PFSK-1 (cell line): Measurements from ENCODE around the gene MYO1E.

ENCODE experiments used
- FOXP2 ChIP-seq: optimal IDR thresholded peaks from 2 replicates; pipeline ENCODE3; 2011; ENCODE audit warnings: borderline replicate concordance, control low read depth, inconsistent platforms; ENCODE audit not compliant: insufficient read depth; ENCODE audit errors: extremely low read length, extremely low read depth
- POLR2AphosphoS5 ChIP-seq: IDR thresholded peaks from 2 replicates; pipeline ENCODE4 v1.6.1; 2012; ENCODE audit warnings: low read depth, mild to moderate bottlenecking, control low read depth, low read length, moderate library complexity
- REST ChIP-seq, 2 experiments: IDR thresholded peaks; 2 replicates each; pipeline versions ENCODE4 v1.6.1 to v1.8.0; 2011 to 2012; ENCODE audit warnings: low read depth in 2 of 2, low read length in 2 of 2, control low read depth in 1 of 2, inconsistent platforms in 1 of 2, mild to moderate bottlenecking in 1 of 2, moderate library complexity in 1 of 2; ENCODE audit not compliant: insufficient read depth in 1 of 2
- SIN3A ChIP-seq: IDR thresholded peaks from 2 replicates; pipeline ENCODE4 v1.6.1; 2012; ENCODE audit warnings: mild to moderate bottlenecking, low read length, moderate library complexity, borderline replicate concordance; ENCODE audit not compliant: insufficient read depth
- TAF1 ChIP-seq: IDR thresholded peaks from 2 replicates; pipeline ENCODE4 v1.6.1; 2012; ENCODE audit warnings: low read length, control low read depth, borderline replicate concordance; ENCODE audit not compliant: insufficient read depth

GRCh38 chr15:59190291-59190690 is 182.4 kb downstream of the MYO1E start:
- TF ChIP-seq POLR2AphosphoS5: no peak
- TF ChIP-seq REST (IDR thresholded peaks at IDR 0.05; ENCODE audit: insufficient read depth in 1 of 2, low read depth in 2 of 2, low read length in 2 of 2): no peak
- TF ChIP-seq TAF1: no peak
- no peak for TF ChIP-seq SIN3A
- TF ChIP-seq FOXP2: no peak
